ENCODE results near the gene DPM1.

The DPM1 gene

GRCh38 chr20:50916257-50916656 lies 42.1 kb downstream of the DPM1 start:
- no peak overlapping the region for H3K4me3 ChIP-seq (ENCODE audit: low read depth, low read length)
- no peak for TF ChIP-seq CTCF (IDR thresholded peaks at IDR 0.05; ENCODE audit: borderline replicate concordance, insufficient read depth, low read depth, low read length)

- H3K4me3 ChIP-seq (ENCODE audit: low read depth, low read length) = no peak overlapping the region
These were observed 42.9 kb downstream of the DPM1 start for GRCh38 chr20:50915424-50915823.

GRCh38 chr20:50913690-50914375 lies 44.5 kb downstream of the DPM1 start:
- H3K4me3 ChIP-seq (ENCODE audit: low read depth, low read length) = no peak overlapping the region
- TF ChIP-seq CTCF (IDR thresholded peaks at IDR 0.05; ENCODE audit: borderline replicate concordance, insufficient read depth, low read depth, low read length) = no peak

More at GRCh38 chr20:50915424-50915823, 42.9 kb downstream of the DPM1 start:
- no peak for TF ChIP-seq CTCF (IDR thresholded peaks at IDR 0.05; ENCODE audit: borderline replicate concordance, insufficient read depth, low read depth, low read length)

- no peak for TF ChIP-seq CTCF (IDR thresholded peaks at IDR 0.05; ENCODE audit: borderline replicate concordance, insufficient read depth, low read depth, low read length)
- H3K4me3 ChIP-seq (ENCODE audit: low read depth, low read length) = no peak overlapping the region
These were observed 46.6 kb downstream of the DPM1 start for GRCh38 chr20:50911716-50912115.

GRCh38 chr20:50911030-50911429 lies 47.3 kb downstream of the DPM1 start:
- TF ChIP-seq CTCF (IDR thresholded peaks at IDR 0.05; ENCODE audit: borderline replicate concordance, insufficient read depth, low read depth, low read length) = no peak
- H3K4me3 ChIP-seq (ENCODE audit: low read depth, low read length) = no peak overlapping the region

GRCh38 chr20:50909413-50909812 lies 48.9 kb downstream of the DPM1 start:
- TF ChIP-seq CTCF (IDR thresholded peaks at IDR 0.05; ENCODE audit: borderline replicate concordance, insufficient read depth, low read depth, low read length) = no peak
- H3K4me3 ChIP-seq (ENCODE audit: low read depth, low read length) = no peak overlapping the region

GRCh38 chr20:50904067-50904570 lies 54.2 kb downstream of the DPM1 start:
- TF ChIP-seq CTCF (IDR thresholded peaks at IDR 0.05; ENCODE audit: borderline replicate concordance, insufficient read depth, low read depth, low read length) = no peak
- H3K4me3 ChIP-seq (ENCODE audit: low read depth, low read length) = no peak overlapping the region

Measured in GM12875 (cell line).